NCI-H748 (cell line): ENCODE measurements around the gene TMEM219.
"Not testable (repeated sequence)": the region's sequence is repeated elsewhere in the genome, so short reads cannot be mapped to it uniquely, and the experiment has no call there.

Experiments used
- DNase-seq: peaks from one replicate; lab custom pipeline; 2025; ENCODE audit not compliant: unreplicated experiment; lab: John Stamatoyannopoulos, UW

TMEM219 gene

GRCh38 chr16:29961479-29962343 lies at the start of gene TMEM219:
Gene TMEM219, plus strand, starts transcription at chr16:29962079. Its CDS starts 1,065 bp downstream, at chr16:29963144.
- DNase-seq = peak; percentile 86

- DNase-seq = no peak
Measured at GRCh38 chr16:29912087-29912486, 49.8 kb upstream of the TMEM219 start.

GRCh38 chr16:29913514-29913913 lies 48.4 kb upstream of the TMEM219 start:
- DNase-seq = no peak

GRCh38 chr16:29915590-29916247 lies 46.2 kb upstream of the TMEM219 start:
- no peak for DNase-seq

- no peak for DNase-seq
Measured at GRCh38 chr16:29916979-29917378, 44.9 kb upstream of the TMEM219 start.

- DNase-seq = no peak
Measured at GRCh38 chr16:29920288-29921033, 41.4 kb upstream of the TMEM219 start.

- no peak for DNase-seq
Measured at GRCh38 chr16:29921034-29921385, 40.9 kb upstream of the TMEM219 start.

- DNase-seq = no peak
Measured at GRCh38 chr16:29922326-29922725, 39.6 kb upstream of the TMEM219 start.

- no peak for DNase-seq
Measured at GRCh38 chr16:29922986-29923501, 38.8 kb upstream of the TMEM219 start.

GRCh38 chr16:29925105-29925756 lies 36.6 kb upstream of the TMEM219 start:
- peak; percentile 25 for DNase-seq

- peak; percentile 80 for DNase-seq
Measured at GRCh38 chr16:29925781-29926710, 35.8 kb upstream of the TMEM219 start, which contains the start of gene KCTD13. Gene KCTD13, minus strand, starts transcription at chr16:29926226. Its CDS starts 193 bp downstream, at chr16:29926033.

- peak; percentile 47 for DNase-seq
Measured at GRCh38 chr16:29926711-29927052, 35.2 kb upstream of the TMEM219 start.

- no peak for DNase-seq
Measured at GRCh38 chr16:29927070-29927905, 34.6 kb upstream of the TMEM219 start.

GRCh38 chr16:29931750-29932149 lies 30.1 kb upstream of the TMEM219 start:
- DNase-seq = not testable (repeated sequence)

- DNase-seq = no peak
Measured at GRCh38 chr16:29940656-29941055, 21.2 kb upstream of the TMEM219 start.

- peak; percentile 48 for DNase-seq
Measured at GRCh38 chr16:29943846-29944799, 17.8 kb upstream of the TMEM219 start.

- no peak for DNase-seq
Measured at GRCh38 chr16:29947897-29948296, 14.0 kb upstream of the TMEM219 start.
